NCI-H226 (cell line): ENCODE data around the gene TAC4.
A peak's percentile ranks its signal among the peaks of the same experiment; 100 is the strongest.

ENCODE experiments used
- DNase-seq: peaks from one replicate; pipeline ENCODE4 v3.0.0-alpha.2; 2015

TAC4 gene

DNA sequence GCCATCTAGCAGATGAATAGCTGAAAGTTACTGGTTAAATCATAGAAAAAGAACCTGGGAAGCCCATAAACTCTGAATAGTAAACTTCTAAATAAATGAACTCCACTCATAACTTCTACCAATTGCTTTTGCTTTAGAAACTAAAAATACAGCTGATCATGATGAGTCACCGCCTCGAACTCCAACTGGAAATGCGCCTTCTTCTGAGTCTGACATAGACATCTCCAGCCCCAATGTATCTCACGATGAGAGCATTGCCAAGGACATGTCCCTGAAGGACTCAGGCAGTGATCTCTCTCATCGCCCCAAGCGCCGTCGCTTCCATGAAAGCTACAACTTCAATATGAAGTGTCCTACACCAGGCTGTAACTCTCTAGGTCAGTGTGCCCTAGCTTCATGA, 49.7 kb downstream of the TAC4 start:
- DNase-seq = no peak

DNA sequence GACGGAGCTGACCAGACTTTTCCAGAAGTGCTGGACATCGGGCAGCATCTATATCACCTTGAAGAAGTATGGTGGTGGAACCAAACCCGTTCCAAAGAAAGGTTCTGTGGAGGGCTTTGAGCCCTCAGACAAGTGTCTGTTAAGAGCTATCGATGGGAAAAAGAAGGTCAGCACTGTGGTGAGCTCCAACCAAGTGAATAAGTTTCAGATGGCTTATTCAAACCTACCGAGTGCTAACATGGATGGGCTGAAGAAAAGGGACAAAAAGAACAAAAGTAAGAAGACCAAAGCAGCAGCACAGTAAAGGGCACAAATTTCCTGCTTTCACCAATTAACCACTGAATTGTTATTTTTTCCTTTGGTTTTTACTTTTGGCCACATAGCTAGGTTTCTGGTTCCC, 52.5 kb downstream of the TAC4 start:
- no peak for DNase-seq

GRCh38 chr17:49793309-49793708, 54.6 kb downstream of the TAC4 start:
- no peak for DNase-seq

DNA sequence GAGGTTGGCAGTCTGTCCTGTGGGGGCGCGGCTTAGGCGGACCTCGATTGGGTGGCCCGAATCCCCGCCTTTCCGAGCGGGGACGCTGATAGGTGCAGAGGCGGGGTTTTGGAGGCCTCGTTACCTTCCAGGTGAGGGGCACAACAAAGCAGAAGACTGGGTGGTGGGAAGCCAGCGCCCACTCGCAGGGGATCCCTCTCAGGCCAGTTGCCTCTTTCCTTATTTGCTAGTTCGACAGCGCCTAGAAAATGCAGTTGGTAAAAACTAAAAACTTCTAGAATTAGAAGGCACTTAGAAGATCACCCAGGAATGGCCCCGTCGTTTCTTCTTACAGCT, 58.7 kb downstream of the TAC4 start:
- DNase-seq = no peak

DNA sequence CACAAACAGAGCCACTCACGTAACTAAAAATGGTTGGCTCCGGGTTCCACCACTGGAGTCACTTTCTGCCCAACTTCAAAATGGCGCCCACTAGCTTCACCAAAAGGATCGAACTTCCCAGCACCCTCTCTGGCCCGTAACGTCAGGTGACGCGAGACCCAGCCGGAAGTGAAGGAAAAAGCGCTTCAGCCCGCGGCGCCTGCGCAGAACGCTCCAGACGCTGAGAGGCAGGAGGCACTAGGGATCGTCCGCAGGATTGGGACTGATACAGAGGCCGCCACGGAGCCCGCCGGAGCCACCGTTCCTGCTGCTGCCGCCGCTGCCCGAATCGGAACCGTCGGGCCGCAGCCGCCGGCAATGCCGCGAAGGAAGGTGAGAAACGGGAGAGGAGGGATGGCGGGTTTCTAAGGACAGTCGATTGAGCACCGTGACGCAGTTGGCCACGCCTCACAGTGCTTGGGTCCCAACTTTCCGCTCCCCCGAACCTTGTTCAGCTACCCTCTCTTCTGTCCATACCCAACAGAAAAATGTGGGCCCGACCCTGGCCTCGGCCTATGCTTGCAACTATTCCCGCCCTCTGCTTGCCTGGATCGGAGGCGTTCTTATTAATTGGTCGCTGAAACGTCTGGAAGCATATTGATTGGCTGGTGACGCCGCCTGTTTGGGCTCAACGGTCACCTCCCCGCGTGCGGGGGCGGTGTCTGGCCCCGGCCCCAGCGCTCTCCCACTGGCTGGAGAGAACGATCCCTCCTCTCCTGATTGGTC, 59.2 kb downstream of the TAC4 start, which contains the start of gene KAT7:
Gene KAT7, plus strand, starts transcription at position 204 of the 765 bp plus-strand sequence. Its CDS starts 154 bp downstream, at position 358.
- peak; percentile 98 for DNase-seq
